GM21515 (cell line): ENCODE measurements around the gene MACO1.
"Not testable (repeated sequence)": the region's sequence is repeated elsewhere in the genome, so short reads cannot be mapped to it uniquely, and the experiment has no call there.

ENCODE experiments used
- ATAC-seq: cut with Tn5 transposase; IDR thresholded peaks from one replicate; pipeline ENCODE4 v1.9.1; 2021; ENCODE audit not compliant: unreplicated experiment

MACO1 gene

GRCh38 chr1:25484533-25484932 lies 53.8 kb downstream of the MACO1 start:
- ATAC-seq, result no peak

- no peak for ATAC-seq
Measured at GRCh38 chr1:25485536-25486411, 55.1 kb downstream of the MACO1 start.

GRCh38 chr1:25486602-25487001 lies 55.9 kb downstream of the MACO1 start:
- ATAC-seq, result no peak

- no peak for ATAC-seq
Measured at GRCh38 chr1:25487628-25488027, 56.9 kb downstream of the MACO1 start.

- ATAC-seq, result no peak
Measured at GRCh38 chr1:25492323-25492722, 61.6 kb downstream of the MACO1 start.

GRCh38 chr1:25494952-25495351 lies 64.3 kb downstream of the MACO1 start:
- no peak for ATAC-seq

GRCh38 chr1:25500694-25501093 lies 70.0 kb downstream of the MACO1 start:
- ATAC-seq, result no peak

- no peak for ATAC-seq
Measured at GRCh38 chr1:25501235-25502058, 70.8 kb downstream of the MACO1 start.

GRCh38 chr1:25502957-25503356 lies 72.3 kb downstream of the MACO1 start:
- ATAC-seq, result no peak

GRCh38 chr1:25503551-25504426 lies 73.1 kb downstream of the MACO1 start:
- no peak for ATAC-seq

GRCh38 chr1:25504706-25505595 lies 74.3 kb downstream of the MACO1 start:
- no peak for ATAC-seq

- ATAC-seq, result no peak
Measured at GRCh38 chr1:25505656-25506385, 75.1 kb downstream of the MACO1 start.

- ATAC-seq, result not testable (repeated sequence)
Measured at GRCh38 chr1:25506566-25507463, 76.1 kb downstream of the MACO1 start.

GRCh38 chr1:25513666-25514065 lies 83.0 kb downstream of the MACO1 start:
- no peak for ATAC-seq

GRCh38 chr1:25515033-25515432 lies 84.3 kb downstream of the MACO1 start:
- no peak for ATAC-seq

GRCh38 chr1:25516686-25517085 lies 86.0 kb downstream of the MACO1 start:
- no peak for ATAC-seq

GRCh38 chr1:25517476-25518394 lies 87.0 kb downstream of the MACO1 start:
- ATAC-seq, result no peak
